SK-N-SH treated with all-trans-retinoic acid at 6 μM for 48 hours (cell line): Measurements from ENCODE around the gene NMRK2.
A peak's percentile ranks its signal among the peaks of the same experiment; 100 is the strongest.

Experiments
- ATAC-seq: fragments of 200-7000 bp; cut with Tn5 transposase; 3 replicates; pipeline ENCODE4 v1.9.1; 2020; ENCODE audit warnings: mild to moderate bottlenecking, moderate library complexity
- ARNTL ChIP-seq: fragments of 450-650 bp; formaldehyde crosslinking; IDR thresholded peaks from 2 replicates; pipeline ENCODE4 v1.5.0; 2020; ENCODE audit warnings: low read depth, mild to moderate bottlenecking, moderate library complexity, borderline replicate concordance
- CSDC2 ChIP-seq: fragments of 250-450 bp; sonication (Bioruptor Pico); IDR thresholded peaks from 2 replicates; pipeline ENCODE4 v1.5.0; 2020; ENCODE audit warnings: mild to moderate bottlenecking, moderate library complexity
- ESRRG ChIP-seq: fragments of 250-450 bp; sonication (Bioruptor Pico); IDR thresholded peaks from 2 replicates; pipeline ENCODE4 v1.6.1; 2021; ENCODE audit warnings: mild to moderate bottlenecking
- GLIS3 ChIP-seq: fragments of 250-450 bp; sonication (Bioruptor Pico); IDR thresholded peaks from 2 replicates; pipeline ENCODE4 v1.5.0; 2020; ENCODE audit warnings: mild to moderate bottlenecking, moderate library complexity
- ISL1 ChIP-seq: fragments of 250-450 bp; sonication (Bioruptor Pico); IDR thresholded peaks from 2 replicates; pipeline ENCODE4 v2.1.2; 2022; ENCODE audit warnings: mild to moderate bottlenecking, moderate library complexity
- PPARA ChIP-seq: fragments of 250-450 bp; sonication (Bioruptor Pico); IDR thresholded peaks from 2 replicates; pipeline ENCODE4 v1.5.0; 2020; ENCODE audit warnings: mild to moderate bottlenecking, borderline replicate concordance
- RARB ChIP-seq: fragments of 250-450 bp; sonication (Bioruptor Pico); IDR thresholded peaks from 2 replicates; pipeline ENCODE4 v1.8.0; 2021; ENCODE audit warnings: mild to moderate bottlenecking, moderate library complexity
- SNAI2 ChIP-seq: fragments of 250-450 bp; sonication (Bioruptor Pico); IDR thresholded peaks from 2 replicates; pipeline ENCODE4 v1.5.0; 2020; ENCODE audit warnings: mild to moderate bottlenecking, moderate library complexity
- TCF4 ChIP-seq: fragments of 250-450 bp; sonication (Bioruptor Pico); IDR thresholded peaks from 2 replicates; pipeline ENCODE4 v1.8.0; 2021; ENCODE audit warnings: mild to moderate bottlenecking, moderate library complexity, borderline replicate concordance
- TOX ChIP-seq: fragments of 250-450 bp; sonication (Bioruptor Pico); IDR thresholded peaks from 2 replicates; pipeline ENCODE4 v1.8.0; 2021; ENCODE audit warnings: mild to moderate bottlenecking, moderate library complexity, borderline replicate concordance
- ZC3H10 ChIP-seq: fragments of 250-450 bp; sonication (Bioruptor Pico); IDR thresholded peaks from 2 replicates; pipeline ENCODE4 v1.5.1; 2021; ENCODE audit warnings: mild to moderate bottlenecking, moderate library complexity
- ZFP30 ChIP-seq: fragments of 450-650 bp; formaldehyde crosslinking; IDR thresholded peaks from 2 replicates; pipeline ENCODE4 v1.5.0; 2022; ENCODE audit warnings: mild to moderate bottlenecking, moderate library complexity
- ZNF565 ChIP-seq: fragments of 450-650 bp; formaldehyde crosslinking; conservative IDR thresholded peaks from 2 replicates; pipeline ENCODE4 v1.5.0; 2020; ENCODE audit warnings: low read depth, mild to moderate bottlenecking, moderate library complexity
- ZNF70 ChIP-seq: fragments of 450-650 bp; formaldehyde crosslinking; IDR thresholded peaks from 2 replicates; pipeline ENCODE4 v1.5.0; 2020; ENCODE audit warnings: mild to moderate bottlenecking, moderate library complexity
- ZNF8 ChIP-seq: fragments of 450-650 bp; formaldehyde crosslinking; IDR thresholded peaks from 2 replicates; pipeline ENCODE4 v1.5.0; 2020; ENCODE audit warnings: mild to moderate bottlenecking, moderate library complexity
- TF ChIP-seq, protein P1 (sequence below): fragments of 250-450 bp; sonication (Bioruptor Pico); IDR thresholded peaks from 2 replicates; pipeline ENCODE4 v1.5.1; 2021; ENCODE audit warnings: mild to moderate bottlenecking, moderate library complexity
- TF ChIP-seq, protein P2 (sequence below): fragments of 250-450 bp; sonication (Bioruptor Pico); IDR thresholded peaks from 2 replicates; pipeline ENCODE4 v1.5.1; 2020; ENCODE audit warnings: low read depth, mild to moderate bottlenecking, moderate library complexity
- TF ChIP-seq, protein P3 (sequence below): fragments of 250-450 bp; sonication (Bioruptor Pico); IDR thresholded peaks from 2 replicates; pipeline ENCODE4 v1.8.0; 2021; ENCODE audit warnings: low read depth, mild to moderate bottlenecking, moderate library complexity, borderline replicate concordance
- TF ChIP-seq, protein P4 (sequence below): fragments of 250-450 bp; sonication (Bioruptor Pico); IDR thresholded peaks from 2 replicates; pipeline ENCODE4 v1.5.0; 2020; ENCODE audit warnings: mild to moderate bottlenecking, moderate library complexity
- TF ChIP-seq, protein P5 (sequence below): fragments of 250-450 bp; sonication (Bioruptor Pico); IDR thresholded peaks from 2 replicates; pipeline ENCODE4 v1.8.0; 2020; ENCODE audit warnings: mild to moderate bottlenecking, moderate library complexity, borderline replicate concordance

The NMRK2 gene

DNA sequence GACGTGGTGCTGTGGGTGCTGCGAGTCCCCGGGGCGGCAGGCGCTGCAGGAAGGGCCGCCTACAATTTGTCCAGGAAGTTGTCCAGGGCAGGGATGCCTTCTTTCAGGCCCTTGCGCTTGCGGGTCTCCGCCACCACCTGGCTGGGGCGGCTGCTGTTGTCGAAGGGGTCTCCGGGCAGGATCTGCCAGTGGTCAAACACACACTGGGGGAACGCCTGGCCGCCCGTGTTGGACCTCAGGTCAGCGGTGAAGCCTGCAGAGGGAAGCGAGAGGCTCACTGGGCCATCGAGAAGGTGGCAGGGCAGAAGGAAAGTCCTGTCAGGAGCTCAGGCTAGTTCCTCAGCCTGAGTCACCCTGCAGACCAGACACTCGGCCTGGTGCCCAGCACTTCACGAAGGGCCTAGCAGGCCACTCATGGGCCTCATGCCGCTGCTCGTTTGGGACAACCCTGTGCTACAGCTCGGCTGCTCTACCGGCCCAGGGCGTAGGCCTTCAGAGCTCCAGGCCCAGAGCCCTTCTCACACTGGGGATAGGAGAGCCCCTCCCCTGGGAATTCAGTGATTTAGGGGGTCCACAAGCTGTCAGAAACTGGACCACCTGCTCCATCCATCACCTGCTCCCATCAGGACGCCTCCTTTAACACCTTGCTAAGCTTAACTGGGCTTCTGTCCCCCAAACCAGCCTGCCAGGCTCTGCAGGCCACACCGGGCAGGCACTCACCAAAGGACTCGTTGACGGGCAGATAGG, 43.8 kb downstream of the NMRK2 start:
- ATAC-seq, result peak; percentile 1; the same call in 2 of the 3 replicates
- TF ChIP-seq ARNTL, result no peak
- TF ChIP-seq ESRRG (CRISPR knock-in tag), result no peak
- TF ChIP-seq, protein P1, sequence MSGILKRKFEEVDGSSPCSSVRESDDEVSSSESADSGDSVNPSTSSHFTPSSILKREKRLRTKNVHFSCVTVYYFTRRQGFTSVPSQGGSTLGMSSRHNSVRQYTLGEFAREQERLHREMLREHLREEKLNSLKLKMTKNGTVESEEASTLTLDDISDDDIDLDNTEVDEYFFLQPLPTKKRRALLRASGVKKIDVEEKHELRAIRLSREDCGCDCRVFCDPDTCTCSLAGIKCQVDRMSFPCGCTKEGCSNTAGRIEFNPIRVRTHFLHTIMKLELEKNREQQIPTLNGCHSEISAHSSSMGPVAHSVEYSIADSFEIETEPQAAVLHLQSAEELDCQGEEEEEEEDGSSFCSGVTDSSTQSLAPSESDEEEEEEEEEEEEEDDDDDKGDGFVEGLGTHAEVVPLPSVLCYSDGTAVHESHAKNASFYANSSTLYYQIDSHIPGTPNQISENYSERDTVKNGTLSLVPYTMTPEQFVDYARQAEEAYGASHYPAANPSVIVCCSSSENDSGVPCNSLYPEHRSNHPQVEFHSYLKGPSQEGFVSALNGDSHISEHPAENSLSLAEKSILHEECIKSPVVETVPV (CRISPR knock-in tag), result no peak
- TF ChIP-seq, protein P2, sequence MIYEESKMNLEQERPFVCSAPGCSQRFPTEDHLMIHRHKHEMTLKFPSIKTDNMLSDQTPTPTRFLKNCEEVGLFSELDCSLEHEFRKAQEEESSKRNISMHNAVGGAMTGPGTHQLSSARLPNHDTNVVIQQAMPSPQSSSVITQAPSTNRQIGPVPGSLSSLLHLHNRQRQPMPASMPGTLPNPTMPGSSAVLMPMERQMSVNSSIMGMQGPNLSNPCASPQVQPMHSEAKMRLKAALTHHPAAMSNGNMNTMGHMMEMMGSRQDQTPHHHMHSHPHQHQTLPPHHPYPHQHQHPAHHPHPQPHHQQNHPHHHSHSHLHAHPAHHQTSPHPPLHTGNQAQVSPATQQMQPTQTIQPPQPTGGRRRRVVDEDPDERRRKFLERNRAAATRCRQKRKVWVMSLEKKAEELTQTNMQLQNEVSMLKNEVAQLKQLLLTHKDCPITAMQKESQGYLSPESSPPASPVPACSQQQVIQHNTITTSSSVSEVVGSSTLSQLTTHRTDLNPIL (CRISPR knock-in tag), result no peak
- TF ChIP-seq TOX (CRISPR knock-in tag), result no peak
- TF ChIP-seq, protein P3, sequence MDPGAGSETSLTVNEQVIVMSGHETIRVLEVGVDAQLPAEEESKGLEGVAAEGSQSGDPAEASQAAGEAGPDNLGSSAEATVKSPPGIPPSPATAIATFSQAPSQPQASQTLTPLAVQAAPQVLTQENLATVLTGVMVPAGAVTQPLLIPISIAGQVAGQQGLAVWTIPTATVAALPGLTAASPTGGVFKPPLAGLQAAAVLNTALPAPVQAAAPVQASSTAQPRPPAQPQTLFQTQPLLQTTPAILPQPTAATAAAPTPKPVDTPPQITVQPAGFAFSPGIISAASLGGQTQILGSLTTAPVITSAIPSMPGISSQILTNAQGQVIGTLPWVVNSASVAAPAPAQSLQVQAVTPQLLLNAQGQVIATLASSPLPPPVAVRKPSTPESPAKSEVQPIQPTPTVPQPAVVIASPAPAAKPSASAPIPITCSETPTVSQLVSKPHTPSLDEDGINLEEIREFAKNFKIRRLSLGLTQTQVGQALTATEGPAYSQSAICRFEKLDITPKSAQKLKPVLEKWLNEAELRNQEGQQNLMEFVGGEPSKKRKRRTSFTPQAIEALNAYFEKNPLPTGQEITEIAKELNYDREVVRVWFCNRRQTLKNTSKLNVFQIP (CRISPR knock-in tag), result no peak
- TF ChIP-seq ISL1 (CRISPR knock-in tag), result no peak
- no peak for TF ChIP-seq ZFP30 (CRISPR knock-in tag)
- no peak for TF ChIP-seq GLIS3 (CRISPR knock-in tag)
- TF ChIP-seq, protein P4, sequence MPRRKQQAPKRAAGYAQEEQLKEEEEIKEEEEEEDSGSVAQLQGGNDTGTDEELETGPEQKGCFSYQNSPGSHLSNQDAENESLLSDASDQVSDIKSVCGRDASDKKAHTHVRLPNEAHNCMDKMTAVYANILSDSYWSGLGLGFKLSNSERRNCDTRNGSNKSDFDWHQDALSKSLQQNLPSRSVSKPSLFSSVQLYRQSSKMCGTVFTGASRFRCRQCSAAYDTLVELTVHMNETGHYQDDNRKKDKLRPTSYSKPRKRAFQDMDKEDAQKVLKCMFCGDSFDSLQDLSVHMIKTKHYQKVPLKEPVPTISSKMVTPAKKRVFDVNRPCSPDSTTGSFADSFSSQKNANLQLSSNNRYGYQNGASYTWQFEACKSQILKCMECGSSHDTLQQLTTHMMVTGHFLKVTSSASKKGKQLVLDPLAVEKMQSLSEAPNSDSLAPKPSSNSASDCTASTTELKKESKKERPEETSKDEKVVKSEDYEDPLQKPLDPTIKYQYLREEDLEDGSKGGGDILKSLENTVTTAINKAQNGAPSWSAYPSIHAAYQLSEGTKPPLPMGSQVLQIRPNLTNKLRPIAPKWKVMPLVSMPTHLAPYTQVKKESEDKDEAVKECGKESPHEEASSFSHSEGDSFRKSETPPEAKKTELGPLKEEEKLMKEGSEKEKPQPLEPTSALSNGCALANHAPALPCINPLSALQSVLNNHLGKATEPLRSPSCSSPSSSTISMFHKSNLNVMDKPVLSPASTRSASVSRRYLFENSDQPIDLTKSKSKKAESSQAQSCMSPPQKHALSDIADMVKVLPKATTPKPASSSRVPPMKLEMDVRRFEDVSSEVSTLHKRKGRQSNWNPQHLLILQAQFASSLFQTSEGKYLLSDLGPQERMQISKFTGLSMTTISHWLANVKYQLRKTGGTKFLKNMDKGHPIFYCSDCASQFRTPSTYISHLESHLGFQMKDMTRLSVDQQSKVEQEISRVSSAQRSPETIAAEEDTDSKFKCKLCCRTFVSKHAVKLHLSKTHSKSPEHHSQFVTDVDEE (CRISPR knock-in tag), result no peak
- TF ChIP-seq, protein P5, sequence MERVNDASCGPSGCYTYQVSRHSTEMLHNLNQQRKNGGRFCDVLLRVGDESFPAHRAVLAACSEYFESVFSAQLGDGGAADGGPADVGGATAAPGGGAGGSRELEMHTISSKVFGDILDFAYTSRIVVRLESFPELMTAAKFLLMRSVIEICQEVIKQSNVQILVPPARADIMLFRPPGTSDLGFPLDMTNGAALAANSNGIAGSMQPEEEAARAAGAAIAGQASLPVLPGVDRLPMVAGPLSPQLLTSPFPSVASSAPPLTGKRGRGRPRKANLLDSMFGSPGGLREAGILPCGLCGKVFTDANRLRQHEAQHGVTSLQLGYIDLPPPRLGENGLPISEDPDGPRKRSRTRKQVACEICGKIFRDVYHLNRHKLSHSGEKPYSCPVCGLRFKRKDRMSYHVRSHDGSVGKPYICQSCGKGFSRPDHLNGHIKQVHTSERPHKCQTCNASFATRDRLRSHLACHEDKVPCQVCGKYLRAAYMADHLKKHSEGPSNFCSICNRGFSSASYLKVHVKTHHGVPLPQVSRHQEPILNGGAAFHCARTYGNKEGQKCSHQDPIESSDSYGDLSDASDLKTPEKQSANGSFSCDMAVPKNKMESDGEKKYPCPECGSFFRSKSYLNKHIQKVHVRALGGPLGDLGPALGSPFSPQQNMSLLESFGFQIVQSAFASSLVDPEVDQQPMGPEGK (CRISPR knock-in tag), result no peak

DNA sequence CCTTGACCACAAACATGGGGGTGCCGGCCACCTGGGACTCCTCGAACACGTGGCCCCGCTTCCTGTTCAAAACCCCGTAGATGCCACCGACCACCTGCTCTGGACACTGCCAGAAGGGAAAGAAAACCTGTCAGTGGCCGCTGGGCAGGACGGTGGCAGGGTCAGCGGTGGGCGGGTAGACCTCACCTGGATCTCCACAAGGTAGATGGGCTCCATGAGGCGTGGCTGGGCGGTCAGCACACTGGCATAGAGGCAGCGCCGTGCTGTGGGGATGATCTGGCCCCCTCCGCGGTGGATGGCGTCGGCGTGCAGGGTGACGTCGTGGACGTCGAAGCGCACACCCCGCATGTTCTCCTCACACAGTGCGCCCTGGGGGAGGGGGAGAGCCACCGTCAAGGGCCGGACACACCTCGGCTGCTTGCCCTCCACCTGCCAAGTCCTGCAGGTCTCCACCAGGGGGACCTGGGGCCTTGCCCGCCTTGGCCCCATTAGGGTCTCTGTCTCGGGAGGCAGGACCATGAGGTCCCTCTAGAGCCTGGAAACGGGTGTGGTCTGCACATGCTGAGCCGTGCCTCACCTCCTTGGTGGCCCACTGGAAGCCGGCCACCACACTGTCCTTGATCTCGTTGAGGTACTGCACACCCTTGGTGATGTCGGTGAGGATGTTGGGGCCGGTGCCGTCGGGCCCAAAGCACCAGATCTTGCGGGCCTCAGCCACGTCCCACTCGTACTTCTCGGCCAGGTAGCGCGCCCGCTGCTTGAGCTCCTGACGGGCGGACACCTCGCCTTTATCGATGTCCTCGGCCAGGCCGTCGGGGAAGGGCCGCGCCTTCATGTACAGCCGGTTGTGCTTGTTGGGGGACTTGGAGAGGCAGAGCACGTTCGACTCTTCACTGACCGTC, 44.6 kb downstream of the NMRK2 start:
- ATAC-seq, result no peak
- no peak for TF ChIP-seq TCF4
- TF ChIP-seq ARNTL, result no peak
- TF ChIP-seq ZNF70 (CRISPR knock-in tag), result no peak
- TF ChIP-seq ZC3H10 (CRISPR knock-in tag), result no peak
- no peak for TF ChIP-seq ZNF565 (CRISPR knock-in tag)
- no peak for TF ChIP-seq CSDC2 (CRISPR knock-in tag)
- TF ChIP-seq ZNF8 (CRISPR knock-in tag), result no peak
- no peak for TF ChIP-seq ESRRG (CRISPR knock-in tag)
- TF ChIP-seq PPARA (CRISPR knock-in tag), result no peak
- TF ChIP-seq RARB (CRISPR knock-in tag), result no peak
- TF ChIP-seq SNAI2, result no peak
- TF ChIP-seq, protein P3 (CRISPR knock-in tag), result no peak
- TF ChIP-seq, protein P2 (CRISPR knock-in tag), result no peak
- TF ChIP-seq TOX (CRISPR knock-in tag), result no peak
- TF ChIP-seq, protein P4 (CRISPR knock-in tag), result no peak
